ENCODE results near the gene DHRSX. TPM values are rescaled to one million over a fixed set of nuclear protein-coding genes. Genes with fewer than 3 reads are reported as not detected.

The DHRSX gene
- total RNA-seq, 1 experiment from 2014 or later: 21.5 TPM

DNA sequence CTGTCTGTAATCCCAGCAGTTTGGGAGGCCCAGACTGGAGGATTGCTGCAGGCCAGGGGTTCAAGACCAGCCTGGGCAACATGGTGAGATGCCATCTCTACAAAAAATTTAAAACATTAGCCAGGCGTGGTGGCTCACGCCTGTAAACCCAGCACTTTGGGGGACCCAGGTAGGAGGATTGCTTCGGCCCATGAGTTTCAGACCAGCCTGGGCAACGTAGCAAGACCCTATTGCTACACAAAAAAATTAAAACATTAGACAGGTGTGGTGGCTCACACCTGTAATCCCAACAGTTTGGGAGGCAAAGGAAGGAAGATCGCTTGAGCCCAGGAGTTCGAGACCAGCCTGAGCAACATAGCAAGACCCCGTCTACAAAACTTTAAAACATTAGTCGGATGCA lies 1.3 kb downstream of the DHRSX start:
- CTCF ChIA-PET: no interaction called here
- H3K4me1 Mint-ChIP-seq (ENCODE audit: low read depth, unreplicated experiment): no peaks in the 10 kb centered on the region
- H3K27ac Mint-ChIP-seq (ENCODE audit: unreplicated experiment): no peak overlapping the region
- H3K36me3 Mint-ChIP-seq (ENCODE audit: insufficient read depth, unreplicated experiment): peaks cover 14% of the 10 kb centered on the region
- no peak for DNase-seq
- intact Hi-C loops (cut with micrococcal nuclease; ENCODE audit: unreplicated experiment): no loop called here
- H3K27me3 Mint-ChIP-seq (ENCODE audit: unreplicated experiment): no peaks in the 10 kb centered on the region
- no peak for TF ChIP-seq CTCF (IDR thresholded peaks at IDR 0.05; ENCODE audit: unreplicated experiment)
- peak overlapping the region; percentile 57 for H3K4me3 Mint-ChIP-seq (ENCODE audit: low read depth, unreplicated experiment)
- H3K9me3 Mint-ChIP-seq (ENCODE audit: low read depth, unreplicated experiment): no peaks in the 10 kb centered on the region
- BruUV-seq (replicated peaks): no TSS peak

DNA sequence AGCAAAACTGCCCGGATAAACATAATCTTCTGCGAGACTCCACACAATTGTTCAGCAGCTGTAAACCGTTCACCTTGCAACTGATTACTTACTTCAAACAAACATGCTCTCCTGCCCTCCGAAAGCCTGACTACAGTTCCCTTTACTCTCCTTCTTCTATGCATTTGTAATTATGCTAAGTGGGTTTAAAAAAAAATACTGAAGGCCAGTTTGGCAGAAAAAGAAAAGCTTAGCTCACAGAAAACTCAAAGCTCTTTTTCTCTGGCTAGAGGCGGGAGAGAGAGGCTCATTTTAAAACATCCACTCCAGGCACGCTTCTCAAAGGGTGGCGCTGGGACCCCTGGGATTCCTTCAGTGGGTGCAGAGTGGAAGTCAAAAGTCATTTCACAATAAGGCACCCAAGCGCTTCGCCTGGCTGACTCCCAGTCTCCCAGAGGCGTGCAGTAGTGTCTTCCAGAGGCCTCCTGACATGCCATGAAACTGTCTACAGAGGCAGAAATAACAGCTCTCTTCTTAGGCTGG lies 1.9 kb downstream of the DHRSX start:
- peak overlapping the region; percentile 40 for H3K27ac Mint-ChIP-seq (ENCODE audit: unreplicated experiment)
- H3K4me3 Mint-ChIP-seq (ENCODE audit: low read depth, unreplicated experiment): peak overlapping the region; percentile 57
- H3K4me1 Mint-ChIP-seq (ENCODE audit: low read depth, unreplicated experiment): no peaks in the 10 kb centered on the region
- H3K9me3 Mint-ChIP-seq (ENCODE audit: low read depth, unreplicated experiment): no peaks in the 10 kb centered on the region
- BruUV-seq (replicated peaks): no TSS peak
- TF ChIP-seq CTCF (IDR thresholded peaks at IDR 0.05; ENCODE audit: unreplicated experiment): no peak
- CTCF ChIA-PET: no interaction called here
- H3K27me3 Mint-ChIP-seq (ENCODE audit: unreplicated experiment): no peaks in the 10 kb centered on the region
- H3K36me3 Mint-ChIP-seq (ENCODE audit: insufficient read depth, unreplicated experiment): peaks cover 14% of the 10 kb centered on the region
- no peak for DNase-seq
- intact Hi-C loops (cut with micrococcal nuclease; ENCODE audit: unreplicated experiment): no loop called here

GRCh38 chrX:2497961-2498780 lies 2.6 kb downstream of the DHRSX start:
- Mint-ChIP-seq H3K4me3 (ENCODE audit: low read depth, unreplicated experiment) (peak overlapping the region; percentile 57), H3K27me3 (ENCODE audit: unreplicated experiment) (no peaks in the 10 kb centered on the region), H3K9me3 (ENCODE audit: low read depth, unreplicated experiment) (no peaks in the 10 kb centered on the region), H3K4me1 (ENCODE audit: low read depth, unreplicated experiment) (no peaks in the 10 kb centered on the region), H3K27ac (ENCODE audit: unreplicated experiment) (peak overlapping the region; percentile 40), H3K36me3 (ENCODE audit: insufficient read depth, unreplicated experiment) (peaks cover 14% of the 10 kb centered on the region)
- CTCF ChIA-PET: no interaction called here
- TSS peak; percentile 26 for BruUV-seq (replicated peaks)
- TF ChIP-seq CTCF (IDR thresholded peaks at IDR 0.05; ENCODE audit: unreplicated experiment): no peak
- intact Hi-C loops (cut with micrococcal nuclease; ENCODE audit: unreplicated experiment): no loop called here
- peak; percentile 8 for DNase-seq

DNA sequence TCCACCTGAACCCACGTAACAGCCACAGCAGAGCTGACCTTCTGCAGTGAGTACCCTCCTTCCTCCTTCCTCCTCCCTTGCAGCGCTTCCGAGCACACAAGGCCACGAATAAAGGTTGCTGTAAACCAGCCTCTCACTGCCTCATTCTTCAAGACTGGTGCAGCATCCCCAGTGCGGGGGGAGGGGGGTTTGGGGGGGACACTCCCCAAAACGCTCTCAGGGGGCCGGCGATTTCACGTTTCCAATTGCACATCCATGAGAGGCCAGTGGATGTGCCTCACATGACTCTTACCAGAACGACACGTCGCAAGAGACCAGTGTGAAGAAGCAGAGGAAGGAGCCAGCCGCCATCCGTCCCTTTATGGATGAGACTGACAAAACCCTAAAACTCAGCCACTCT lies 5.2 kb downstream of the DHRSX start:
- TF ChIP-seq CTCF (IDR thresholded peaks at IDR 0.05; ENCODE audit: unreplicated experiment): no peak
- H3K27me3 Mint-ChIP-seq (ENCODE audit: unreplicated experiment): no peaks in the 10 kb centered on the region
- H3K36me3 Mint-ChIP-seq (ENCODE audit: insufficient read depth, unreplicated experiment): peaks cover 14% of the 10 kb centered on the region
- no TSS peak for BruUV-seq (replicated peaks)
- no peak overlapping the region for H3K4me3 Mint-ChIP-seq (ENCODE audit: low read depth, unreplicated experiment)
- CTCF ChIA-PET: no interaction called here
- H3K27ac Mint-ChIP-seq (ENCODE audit: unreplicated experiment): no peak overlapping the region
- DNase-seq: no peak
- intact Hi-C loops (cut with micrococcal nuclease; ENCODE audit: unreplicated experiment): no loop called here
- no peaks in the 10 kb centered on the region for H3K9me3 Mint-ChIP-seq (ENCODE audit: low read depth, unreplicated experiment)
- H3K4me1 Mint-ChIP-seq (ENCODE audit: low read depth, unreplicated experiment): no peaks in the 10 kb centered on the region
